SJCRH30 (cell line): ENCODE data around the gene JADE1. TPM values are rescaled to one million over a fixed set of nuclear protein-coding genes. Genes with fewer than 3 reads are reported as not detected.

Experiments
- DNase-seq, 2 experiments: peaks; one replicate each; pipeline ENCODE4 v3.0.0-alpha.2; 2015 to 2020
- H3K27ac ChIP-seq: fragments of 250-450 bp; sonication (Bioruptor Pico); 2 replicates; pipeline ENCODE4 v1.5.1; 2020; ENCODE audit warnings: mild to moderate bottlenecking, moderate library complexity
- H3K27me3 ChIP-seq: fragments of 250-450 bp; sonication (Bioruptor Pico); 2 replicates; pipeline ENCODE4 v1.5.1; 2020; ENCODE audit warnings: mild to moderate bottlenecking, moderate library complexity
- H3K36me3 ChIP-seq: fragments of 250-450 bp; sonication (Bioruptor Pico); 2 replicates; pipeline ENCODE4 v1.5.1; 2020; ENCODE audit warnings: mild to moderate bottlenecking, moderate library complexity
- H3K4me1 ChIP-seq: fragments of 250-450 bp; sonication (Bioruptor Pico); 2 replicates; pipeline ENCODE4 v1.5.1; 2020; ENCODE audit warnings: mild to moderate bottlenecking, moderate library complexity
- H3K4me3 ChIP-seq: fragments of 250-450 bp; sonication (Bioruptor Pico); 2 replicates; pipeline ENCODE4 v1.5.1; 2020; ENCODE audit warnings: mild to moderate bottlenecking, moderate library complexity
- H3K9me3 ChIP-seq: fragments of 250-450 bp; sonication (Bioruptor Pico); replicated peaks from 2 replicates; pipeline ENCODE4 v1.5.1; 2020; ENCODE audit warnings: mild to moderate bottlenecking, moderate library complexity
- total RNA-seq: library from RNA; depleted of rRNA; stranded (reverse); fragments of >200 nt; shearing (Covaris generic); gene quantifications from 2 replicates; pipeline ENCODE4 v1.2.3, GENCODE V29; 2014

JADE1 gene
- total RNA-seq, 1 experiment from 2014 or later = 27.5 TPM

GRCh38 chr4:128916832-128917231 lies 107.3 kb downstream of the JADE1 start:
- Histone ChIP-seq H3K9me3 (no peaks in the 10 kb centered on the region), H3K4me3 (no peak overlapping the region), H3K27ac (no peak overlapping the region), H3K4me1 (no peaks in the 10 kb centered on the region), H3K27me3 (no peaks in the 10 kb centered on the region), H3K36me3 (no peaks in the 10 kb centered on the region)
- peak in 1 of 2 experiments; percentile 1 for DNase-seq

- no peaks in the 10 kb centered on the region for H3K27me3 ChIP-seq
- no peaks in the 10 kb centered on the region for H3K9me3 ChIP-seq
- H3K4me3 ChIP-seq = no peak overlapping the region
- no peak overlapping the region for H3K27ac ChIP-seq
- no peaks in the 10 kb centered on the region for H3K4me1 ChIP-seq
- H3K36me3 ChIP-seq = no peaks in the 10 kb centered on the region
- DNase-seq = no peak
These were observed 108.3 kb downstream of the JADE1 start for GRCh38 chr4:128917781-128918180.

GRCh38 chr4:128921954-128922353 lies 112.5 kb downstream of the JADE1 start:
- H3K27me3 ChIP-seq = no peaks in the 10 kb centered on the region
- no peak for DNase-seq
- no peaks in the 10 kb centered on the region for H3K9me3 ChIP-seq
- no peaks in the 10 kb centered on the region for H3K4me1 ChIP-seq
- H3K36me3 ChIP-seq = peaks cover 3% of the 10 kb centered on the region; the same call in 1 of the 2 replicates
- no peak overlapping the region for H3K27ac ChIP-seq
- H3K4me3 ChIP-seq = no peak overlapping the region
